Caco-2 (cell line): Measurements from ENCODE around the gene PLCB2. TPM values are rescaled to one million over a fixed set of nuclear protein-coding genes. Genes with fewer than 3 reads are reported as not detected.
A peak's percentile ranks its signal among the peaks of the same experiment; 100 is the strongest.

Experiments used
- BruUV-seq: library from RNA; stranded (reverse); fragments of 400-500 nt; replicated peaks from 2 replicates; lab custom pipeline; 2021; lab: Mats Ljungman, UMichigan
- CTCF ChIA-PET: fragments of 300-600 bp; sonication (Branson Sonifier 250); formaldehyde crosslinking; loops from one replicate; lab custom pipeline; 2022; ENCODE audit warnings: antibody characterized with exemption; lab: Charles Lee
- POLR2A ChIA-PET: fragments of 300-600 bp; sonication (Branson Sonifier 250); formaldehyde crosslinking; loops from one replicate; lab custom pipeline; 2022; ENCODE audit warnings: antibody characterized with exemption; lab: Charles Lee
- DNase-seq, 2 experiments: peaks; one replicate each; pipeline versions ENCODE4 v3.0.0 to v3.0.0-alpha.2; 2020 to 2022
- H3K27me3 ChIP-seq: replicated peaks from 2 replicates; pipeline ENCODE4 v1.6.0; 2011; ENCODE audit warnings: low read length; ENCODE audit not compliant: control insufficient read depth, insufficient read depth
- H3K36me3 ChIP-seq: 2 replicates; pipeline ENCODE4 v1.5.1; 2011; ENCODE audit warnings: low read length; ENCODE audit not compliant: control insufficient read depth, insufficient read depth
- H3K4me1 ChIP-seq: fragments of 250-450 bp; sonication (Bioruptor Pico); 2 replicates; pipeline ENCODE4 v1.5.1; 2020; ENCODE audit warnings: mild to moderate bottlenecking
- H3K4me3 ChIP-seq: 2 replicates; pipeline ENCODE4 v1.5.1; 2011; ENCODE audit warnings: low read depth, mild to moderate bottlenecking, control low read depth, low read length
- H3K9me3 ChIP-seq: fragments of 250-450 bp; sonication (Bioruptor Pico); 2 replicates; pipeline ENCODE4 v1.5.1; 2020; ENCODE audit warnings: mild to moderate bottlenecking, moderate library complexity
- H3K27ac Mint-ChIP-seq: one replicate; pipeline ENCODE4 v1.8.0; 2022; ENCODE audit warnings: mixed read lengths; ENCODE audit not compliant: unreplicated experiment
- H3K27me3 Mint-ChIP-seq: one replicate; pipeline ENCODE4 v1.8.0; 2022; ENCODE audit warnings: mixed read lengths; ENCODE audit not compliant: insufficient read depth, unreplicated experiment
- H3K36me3 Mint-ChIP-seq: one replicate; pipeline ENCODE4 v1.8.0; 2022; ENCODE audit warnings: mild to moderate bottlenecking, mixed read lengths; ENCODE audit not compliant: insufficient read depth, unreplicated experiment
- H3K4me1 Mint-ChIP-seq: one replicate; pipeline ENCODE4 v1.8.0; 2022; ENCODE audit warnings: low read depth, mixed read lengths; ENCODE audit not compliant: unreplicated experiment
- H3K4me3 Mint-ChIP-seq: one replicate; pipeline ENCODE4 v1.8.0; 2022; ENCODE audit warnings: mild to moderate bottlenecking, moderate library complexity, mixed read lengths; ENCODE audit not compliant: unreplicated experiment
- H3K9me3 Mint-ChIP-seq: one replicate; pipeline ENCODE4 v1.8.0; 2022; ENCODE audit warnings: mixed read lengths; ENCODE audit not compliant: unreplicated experiment
- intact Hi-C: fragments of 100-400 bp; cut with micrococcal nuclease; formaldehyde crosslinking; loops from one replicate; pipeline ENCODE4 v1.10.0; 2022; ENCODE audit not compliant: unreplicated experiment
- total RNA-seq: library from RNA; stranded (reverse); gene quantifications from 2 replicates; pipeline ENCODE4 v1.2.3, GENCODE V29; 2022
- TF ChIP-seq, protein P1 (sequence below), 2 experiments: fragments of 200-600 bp in 1 of 2; IDR thresholded peaks; 1 replicate in 1 of 2; 2 replicates in 1 of 2; pipeline versions ENCODE4 v1.5.1 to v1.8.0; 2011 to 2022; ENCODE audit warnings: antibody characterized with exemption in 1 of 2, control low read depth in 1 of 2, inconsistent platforms in 1 of 2, low read depth in 1 of 2, low read length in 1 of 2, mild to moderate bottlenecking in 1 of 2, moderate library complexity in 1 of 2; ENCODE audit not compliant: insufficient read depth in 1 of 2, severe bottlenecking in 1 of 2, unreplicated experiment in 1 of 2

The PLCB2 gene
- total RNA-seq, 1 experiment from 2014 or later, result 4.7 TPM

DNA sequence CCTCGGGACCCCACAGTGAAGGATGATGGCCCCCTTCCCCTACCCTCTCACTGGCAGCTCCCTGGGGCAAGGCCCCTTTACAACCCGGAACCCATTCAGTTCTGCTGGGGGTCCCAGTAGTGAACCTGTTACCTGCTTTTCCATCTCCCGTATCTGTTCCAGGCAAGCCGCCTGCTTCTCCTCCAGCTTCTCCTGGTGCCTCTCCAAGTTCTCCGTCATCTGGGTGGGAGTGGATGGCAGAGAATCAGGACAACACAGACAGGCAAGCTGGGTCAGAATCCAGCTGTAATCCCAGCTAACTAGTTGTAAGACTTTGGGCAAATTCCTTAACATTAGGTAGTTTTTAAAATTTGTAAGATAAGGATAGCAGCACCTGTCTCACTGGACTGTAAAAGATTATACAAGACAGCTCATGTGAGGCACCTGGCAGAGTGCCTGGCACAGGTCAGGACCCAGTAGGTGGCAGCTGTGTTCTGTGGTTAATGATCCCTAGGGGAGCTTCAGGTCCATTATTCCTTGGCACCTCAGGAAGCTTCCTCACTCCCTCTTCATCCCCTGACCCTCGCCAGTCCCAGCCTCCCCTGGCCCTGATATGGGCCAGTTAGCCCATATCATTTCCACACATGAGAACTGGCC is 18.5 kb downstream of the PLCB2 start:
- Histone ChIP-seq H3K4me3 (no peak overlapping the region), H3K27me3 (no peaks in the 10 kb centered on the region), H3K4me1 (no peaks in the 10 kb centered on the region), H3K36me3 (no peaks in the 10 kb centered on the region), H3K9me3 (no peaks in the 10 kb centered on the region)
- no peaks in the 10 kb centered on the region for H3K27me3 Mint-ChIP-seq
- ChIA-PET CTCF (interaction anchor here (1.4 to 1.9 kb wide), 3 partner anchors 10 to 21 kb away, joined by 3 to 9 read pairs (median 7); no protein-coding TSS in a partner anchor), POLR2A (no interaction called here)
- no peak overlapping the region for H3K27ac Mint-ChIP-seq
- no peaks in the 10 kb centered on the region for H3K4me1 Mint-ChIP-seq
- H3K36me3 Mint-ChIP-seq, result no peaks in the 10 kb centered on the region
- peak overlapping the region; percentile 76 for H3K4me3 Mint-ChIP-seq
- H3K9me3 Mint-ChIP-seq, result no peaks in the 10 kb centered on the region
- BruUV-seq, result no TSS peak
- intact Hi-C loops, result no loop called here
- TF ChIP-seq, protein P1, sequence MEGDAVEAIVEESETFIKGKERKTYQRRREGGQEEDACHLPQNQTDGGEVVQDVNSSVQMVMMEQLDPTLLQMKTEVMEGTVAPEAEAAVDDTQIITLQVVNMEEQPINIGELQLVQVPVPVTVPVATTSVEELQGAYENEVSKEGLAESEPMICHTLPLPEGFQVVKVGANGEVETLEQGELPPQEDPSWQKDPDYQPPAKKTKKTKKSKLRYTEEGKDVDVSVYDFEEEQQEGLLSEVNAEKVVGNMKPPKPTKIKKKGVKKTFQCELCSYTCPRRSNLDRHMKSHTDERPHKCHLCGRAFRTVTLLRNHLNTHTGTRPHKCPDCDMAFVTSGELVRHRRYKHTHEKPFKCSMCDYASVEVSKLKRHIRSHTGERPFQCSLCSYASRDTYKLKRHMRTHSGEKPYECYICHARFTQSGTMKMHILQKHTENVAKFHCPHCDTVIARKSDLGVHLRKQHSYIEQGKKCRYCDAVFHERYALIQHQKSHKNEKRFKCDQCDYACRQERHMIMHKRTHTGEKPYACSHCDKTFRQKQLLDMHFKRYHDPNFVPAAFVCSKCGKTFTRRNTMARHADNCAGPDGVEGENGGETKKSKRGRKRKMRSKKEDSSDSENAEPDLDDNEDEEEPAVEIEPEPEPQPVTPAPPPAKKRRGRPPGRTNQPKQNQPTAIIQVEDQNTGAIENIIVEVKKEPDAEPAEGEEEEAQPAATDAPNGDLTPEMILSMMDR (IDR thresholded peaks at IDR 0.05; ENCODE audit: insufficient read depth in 1 of 2, low read depth in 1 of 2, low read length in 1 of 2, severe bottlenecking in 1 of 2, unreplicated experiment in 1 of 2), result no peak
- no peak for DNase-seq

GRCh38 chr15:40287968-40288367 is 19.8 kb downstream of the PLCB2 start:
- no peaks in the 10 kb centered on the region for H3K4me1 ChIP-seq
- H3K36me3 ChIP-seq, result no peaks in the 10 kb centered on the region
- CTCF ChIA-PET, result interaction anchor here (1.9 kb wide), 1 partner anchor 8 kb away, joined by 7 read pairs; no protein-coding TSS in a partner anchor
- intact Hi-C loops, result no loop called here
- Mint-ChIP-seq H3K27ac (no peak overlapping the region), H3K27me3 (no peaks in the 10 kb centered on the region), H3K4me1 (no peaks in the 10 kb centered on the region), H3K9me3 (no peaks in the 10 kb centered on the region), H3K36me3 (no peaks in the 10 kb centered on the region), H3K4me3 (no peak overlapping the region)
- no peaks in the 10 kb centered on the region for H3K27me3 ChIP-seq
- no peak overlapping the region for H3K4me3 ChIP-seq
- DNase-seq, result peak in 1 of 2 experiments; percentile 28
- TF ChIP-seq, protein P1 (IDR thresholded peaks at IDR 0.05; ENCODE audit: insufficient read depth in 1 of 2, low read depth in 1 of 2, low read length in 1 of 2, severe bottlenecking in 1 of 2, unreplicated experiment in 1 of 2), result no peak
- no TSS peak for BruUV-seq
- H3K9me3 ChIP-seq, result no peaks in the 10 kb centered on the region
- POLR2A ChIA-PET, result no interaction called here

DNA sequence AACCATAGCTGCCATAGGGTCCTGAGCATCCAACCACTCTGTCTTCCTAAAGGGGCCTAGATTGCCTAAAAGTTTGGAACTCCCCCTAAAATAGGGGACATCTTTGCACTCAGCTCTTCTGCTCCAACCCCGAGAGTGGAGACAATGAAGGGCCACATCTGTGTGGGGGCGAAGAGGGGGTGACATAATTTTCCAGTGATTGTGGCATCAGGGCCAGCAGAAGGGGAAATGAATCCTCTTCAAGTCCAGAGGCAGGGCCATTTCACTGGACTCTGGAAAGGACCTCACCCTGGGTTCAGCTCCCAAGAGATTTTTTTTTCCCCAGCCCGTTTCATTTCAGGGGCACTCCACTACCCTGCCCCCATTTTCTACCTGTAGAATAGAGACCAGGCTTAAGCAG is 20.2 kb downstream of the PLCB2 start:
- H3K27ac Mint-ChIP-seq, result no peak overlapping the region
- intact Hi-C loops, result no loop called here
- no peak overlapping the region for H3K4me3 Mint-ChIP-seq
- Histone ChIP-seq H3K9me3 (no peaks in the 10 kb centered on the region), H3K4me3 (no peak overlapping the region), H3K4me1 (no peaks in the 10 kb centered on the region), H3K27me3 (no peaks in the 10 kb centered on the region), H3K36me3 (no peaks in the 10 kb centered on the region)
- DNase-seq, result no peak
- no peaks in the 10 kb centered on the region for H3K27me3 Mint-ChIP-seq
- no peaks in the 10 kb centered on the region for H3K4me1 Mint-ChIP-seq
- no TSS peak for BruUV-seq
- CTCF ChIA-PET, result no interaction called here
- POLR2A ChIA-PET, result interaction anchor here (0.6 kb wide), 1 partner anchor 8 kb away, joined by 4 read pairs; no protein-coding TSS in a partner anchor
- TF ChIP-seq, protein P1 (IDR thresholded peaks at IDR 0.05; ENCODE audit: insufficient read depth in 1 of 2, low read depth in 1 of 2, low read length in 1 of 2, severe bottlenecking in 1 of 2, unreplicated experiment in 1 of 2), result no peak
- H3K9me3 Mint-ChIP-seq, result no peaks in the 10 kb centered on the region
- no peaks in the 10 kb centered on the region for H3K36me3 Mint-ChIP-seq
